Right ventricle myocardium superior (tissue), 1 donor: Measurements from ENCODE around the gene PRF1. TPM values are rescaled to one million over a fixed set of nuclear protein-coding genes. Genes with fewer than 3 reads are reported as not detected.

Source experiments
- ATAC-seq: fragments of 200-7000 bp; cut with Tn5 transposase; one replicate; pipeline ENCODE4 v1.9.1; 2020; ENCODE audit warnings: mild to moderate bottlenecking; ENCODE audit not compliant: poor library complexity
- DNase-seq: peaks from one replicate; pipeline ENCODE4 v3.0.0-alpha.2; 2020
- intact Hi-C: fragments of 100-400 bp; cut with DNase I; formaldehyde crosslinking; loops from one replicate; pipeline ENCODE4 v1.11.2; 2022
- total RNA-seq: library from RNA; stranded (reverse); fragmentation: NEBNext Ultra II Directional; extraction: Animal tissue kit (Norgen Biotek cat#: 25700); gene quantifications from one replicate; pipeline ENCODE4 v1.2.1, GENCODE V29; 2021
- donor health status: DM: no; HTN: yes; CAD: no; lungs with severe emphysema.

The PRF1 gene
- total RNA-seq, 1 donor from 2014 or later = 2.2 TPM

DNA sequence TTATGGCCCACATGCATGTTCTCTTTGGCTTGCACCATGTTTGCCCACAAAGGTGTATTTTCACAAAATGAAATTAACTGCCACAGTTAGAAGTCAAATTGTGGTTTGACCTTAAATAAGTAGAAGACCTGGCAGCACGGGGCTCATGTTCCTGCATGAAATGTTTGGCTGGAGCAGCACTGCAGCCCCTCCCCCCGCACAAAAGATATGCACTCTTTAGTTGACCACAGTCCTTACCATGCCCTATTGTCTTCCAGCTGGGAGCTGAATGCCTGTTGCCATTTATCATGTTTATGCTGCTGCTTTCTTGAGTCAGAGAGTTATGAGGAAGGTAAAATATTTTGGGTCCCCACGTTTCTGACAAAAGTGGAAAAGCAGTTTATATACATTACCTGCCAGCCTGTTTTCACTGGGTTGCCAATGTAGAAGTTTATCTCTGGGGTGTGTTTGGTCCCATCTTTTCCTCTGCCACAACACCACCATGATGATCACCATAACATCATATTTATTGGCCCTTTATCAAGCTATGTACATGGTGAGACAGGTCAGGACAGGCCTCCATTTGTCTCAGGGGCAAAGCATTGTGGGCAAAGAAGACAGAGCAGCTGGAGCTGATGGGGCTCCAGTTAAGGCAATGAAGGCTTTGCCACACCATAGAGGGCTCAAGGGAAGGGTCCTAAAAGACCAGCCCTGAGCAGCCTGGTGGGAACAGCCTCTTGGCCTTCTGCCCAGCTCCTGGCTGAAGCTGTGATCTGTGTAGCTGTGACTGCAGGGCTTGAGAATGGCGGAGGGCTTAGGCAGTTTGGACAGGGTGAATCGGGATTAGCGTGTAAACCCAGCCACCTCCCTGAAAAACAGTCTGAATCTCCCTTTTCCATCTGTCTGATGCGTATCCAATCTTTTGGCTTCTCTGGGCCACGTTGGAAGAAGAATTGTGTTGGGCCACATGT, 5.4 kb downstream of the PRF1 start:
- no peak for ATAC-seq
- intact Hi-C loops = no loop called here
- DNase-seq = no peak

DNA sequence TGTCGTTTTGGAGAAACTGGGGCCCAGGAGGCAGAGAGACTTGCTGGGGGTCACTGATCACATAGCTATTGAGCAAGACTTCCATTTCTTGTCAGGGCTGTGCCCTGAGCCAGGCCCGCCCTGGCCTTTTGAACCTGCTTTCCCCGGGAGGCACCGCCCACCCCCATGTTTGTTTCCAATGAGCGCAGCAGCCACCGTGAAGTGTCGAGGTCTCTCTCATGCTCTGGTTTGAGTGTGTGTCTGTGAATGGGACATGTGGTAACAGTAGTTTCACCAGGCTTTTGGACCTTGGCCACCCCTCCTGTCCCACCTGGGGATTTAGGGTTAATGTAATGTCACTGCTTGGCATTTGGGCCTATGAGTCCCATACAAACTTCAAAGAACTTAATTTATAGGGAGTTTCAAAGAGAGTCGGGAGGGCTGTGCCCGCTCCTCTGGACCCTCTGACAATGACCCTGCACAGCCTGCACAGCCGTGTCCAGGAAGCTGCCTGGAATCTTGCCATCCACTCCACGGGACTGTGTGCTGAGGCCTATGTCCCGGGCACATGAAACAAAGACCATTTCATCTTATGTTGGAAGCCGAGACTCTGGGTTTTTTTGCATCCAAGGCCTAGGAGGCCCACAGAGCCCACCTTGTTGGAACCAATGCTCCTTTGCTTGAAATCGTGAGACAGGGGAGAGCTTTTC, 6.3 kb downstream of the PRF1 start:
- ATAC-seq (peak; percentile 18), DNase-seq (no peak)
- intact Hi-C loops = no loop called here

DNA sequence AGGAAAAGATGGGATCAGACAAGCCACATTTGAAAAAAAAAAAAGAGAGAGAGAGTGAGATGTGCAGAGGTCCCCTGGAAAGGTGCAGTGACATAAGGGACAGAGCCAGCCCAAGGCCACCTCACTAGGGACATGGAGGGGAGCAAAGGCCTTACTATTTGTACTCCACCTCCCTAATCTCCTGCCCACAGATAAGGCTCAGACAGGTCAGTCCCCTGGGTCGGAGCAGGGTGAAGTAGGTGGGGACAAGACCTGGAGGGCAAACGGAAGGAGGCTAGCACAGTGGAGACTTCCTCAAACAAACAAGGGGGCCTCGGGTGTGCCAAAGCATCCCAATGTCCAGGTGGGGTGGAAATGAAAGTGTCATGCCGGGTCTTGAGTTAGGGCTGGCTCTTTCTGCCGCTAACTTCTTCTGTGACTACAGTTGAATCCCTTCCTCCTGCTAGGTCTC, 7.0 kb downstream of the PRF1 start:
- intact Hi-C loops = no loop called here
- DNase-seq (no peak), ATAC-seq (no peak)

DNA sequence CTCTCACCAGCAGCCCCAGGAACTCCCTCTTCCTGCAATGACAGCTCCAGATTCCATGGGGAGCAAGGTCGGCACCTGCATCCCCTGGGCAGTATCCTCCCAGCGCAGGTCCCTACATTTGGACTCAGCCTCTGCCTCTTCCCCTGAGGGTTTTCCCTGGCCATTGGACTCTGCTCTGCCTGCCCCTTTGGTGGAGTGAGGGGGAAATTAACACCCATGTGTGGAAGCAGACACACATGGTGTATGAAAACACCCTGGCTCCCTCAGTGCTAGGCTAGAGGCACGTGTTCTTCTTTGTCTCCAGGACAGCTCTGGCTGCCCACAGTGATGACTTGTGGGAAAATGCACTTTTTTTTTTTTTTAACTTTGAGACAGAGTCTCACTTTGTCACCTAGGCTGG, 8.4 kb downstream of the PRF1 start:
- DNase-seq (no peak), ATAC-seq (no peak)
- intact Hi-C loops = no loop called here

DNA sequence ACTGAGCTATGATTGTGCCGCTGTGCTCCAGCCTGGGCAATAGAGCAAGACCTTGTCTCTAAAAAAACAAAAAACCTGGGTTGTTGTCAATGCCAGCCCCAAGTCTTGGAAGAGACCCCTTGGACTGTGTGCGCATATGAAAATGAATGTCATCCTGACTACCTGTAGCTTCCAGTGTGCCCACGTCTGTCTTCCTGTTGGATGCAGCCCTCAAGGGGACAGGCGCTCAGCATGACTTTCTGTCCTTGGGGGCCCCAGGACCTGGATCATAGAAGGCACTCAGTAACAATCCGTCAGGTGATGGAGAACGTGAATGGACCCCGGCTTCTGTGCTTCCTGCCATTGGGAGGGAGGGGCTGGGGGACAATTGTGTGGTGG, 9.0 kb downstream of the PRF1 start:
- DNase-seq (no peak), ATAC-seq (no peak)
- intact Hi-C loops = no loop called here

DNA sequence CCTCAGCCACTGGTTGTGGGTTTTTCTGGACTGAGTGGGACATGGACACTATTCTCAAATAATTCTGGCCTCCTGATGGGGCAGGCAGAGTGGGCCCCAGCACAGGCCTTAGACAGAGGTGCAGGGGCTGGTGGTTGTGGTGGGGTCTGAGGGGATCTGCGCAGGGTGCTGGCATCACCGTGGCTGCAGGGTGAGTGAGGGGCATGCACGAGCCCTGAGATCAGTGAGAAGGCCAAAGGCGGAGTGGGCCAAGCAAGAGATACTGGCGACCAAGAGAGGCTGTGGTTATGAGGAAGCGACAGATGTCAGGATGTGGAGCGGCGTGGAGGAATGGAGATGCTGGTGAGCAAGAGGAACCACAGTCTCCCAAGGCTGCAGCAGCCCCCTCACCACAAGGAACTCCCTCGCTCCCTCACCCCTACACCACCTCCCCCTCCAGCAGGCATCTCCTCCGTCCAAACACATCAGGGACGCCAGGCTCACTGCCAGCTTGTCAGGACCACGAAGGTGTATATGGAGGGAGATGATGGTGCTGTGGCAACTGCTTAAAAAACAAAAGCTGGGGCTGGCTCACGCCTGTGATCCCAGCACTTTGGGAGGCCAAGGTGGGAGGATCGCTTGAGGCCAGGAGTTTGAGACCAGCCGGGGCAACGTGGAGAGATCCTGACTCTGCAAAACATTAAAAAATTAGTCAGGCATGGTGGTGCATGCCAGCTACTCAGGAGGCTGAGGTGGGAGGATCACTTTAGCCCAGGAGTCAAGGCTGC, 9.6 kb downstream of the PRF1 start:
- ATAC-seq (no peak), DNase-seq (no peak)
- intact Hi-C loops = no loop called here

DNA sequence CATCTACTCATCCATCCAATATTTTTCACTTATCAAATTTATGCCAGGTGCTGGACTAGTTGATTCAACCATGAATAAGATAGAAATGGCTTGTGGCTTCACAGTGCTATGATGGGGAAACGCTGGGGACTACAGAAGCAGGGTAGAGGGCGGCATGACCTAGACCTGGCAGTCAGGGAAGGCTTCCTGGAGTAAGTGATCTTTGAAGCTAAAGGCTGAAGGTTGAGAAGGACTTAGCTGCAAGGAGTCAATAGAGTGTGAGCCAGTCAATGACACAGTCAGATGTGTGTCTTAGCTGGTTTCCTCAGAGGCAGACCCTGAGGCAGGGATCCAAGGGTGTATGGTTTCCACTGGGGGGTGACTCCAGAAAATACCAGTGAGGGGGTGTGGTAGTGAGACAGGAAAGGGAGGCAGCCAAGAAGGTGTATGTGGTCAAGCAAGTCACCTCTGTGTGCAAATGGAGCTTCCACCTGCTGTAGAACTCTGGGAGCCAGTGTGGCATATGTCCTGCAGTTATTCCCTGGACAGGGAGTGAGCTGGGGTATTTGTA, 10.3 kb downstream of the PRF1 start:
- intact Hi-C loops = no loop called here
- DNase-seq (no peak), ATAC-seq (no peak)

DNA sequence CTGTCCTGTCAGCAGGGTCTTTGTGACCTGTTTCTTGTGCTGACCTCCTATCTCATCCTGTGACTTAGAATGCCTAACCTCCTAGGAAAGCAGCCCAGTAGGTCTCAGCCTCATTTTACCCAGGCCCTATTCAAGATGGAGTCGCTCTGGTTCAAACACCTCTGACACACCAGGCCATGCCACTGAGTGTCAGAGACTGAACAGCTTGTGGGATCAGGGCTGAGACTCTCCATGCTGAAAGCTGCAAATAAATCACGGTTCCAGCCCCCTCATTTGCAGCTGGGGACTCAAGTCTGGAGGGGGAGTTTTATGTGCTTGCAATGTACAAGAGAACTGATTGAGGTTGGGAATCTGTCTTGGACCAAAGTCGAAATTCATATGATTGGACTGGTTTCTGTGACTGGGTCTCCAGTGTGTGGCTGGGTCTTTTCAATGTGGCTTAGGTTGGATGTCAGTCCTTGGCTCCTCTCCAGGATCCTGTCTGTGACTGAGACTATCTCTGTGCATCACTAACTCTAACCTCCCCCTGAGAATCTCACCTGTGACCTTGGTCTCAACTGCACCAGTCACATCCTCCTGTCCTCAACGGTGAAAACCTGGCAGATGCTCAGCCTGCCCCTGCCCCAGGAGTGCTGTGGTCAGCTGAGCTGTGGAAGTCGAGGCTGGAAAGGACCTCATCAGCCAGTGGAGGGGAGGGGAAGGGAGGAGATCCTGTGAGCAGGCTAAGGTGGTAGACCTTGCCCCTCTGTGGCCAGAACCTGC, 11.7 kb downstream of the PRF1 start:
- no peak for ATAC-seq
- DNase-seq = no peak
- intact Hi-C loops = no loop called here

DNA sequence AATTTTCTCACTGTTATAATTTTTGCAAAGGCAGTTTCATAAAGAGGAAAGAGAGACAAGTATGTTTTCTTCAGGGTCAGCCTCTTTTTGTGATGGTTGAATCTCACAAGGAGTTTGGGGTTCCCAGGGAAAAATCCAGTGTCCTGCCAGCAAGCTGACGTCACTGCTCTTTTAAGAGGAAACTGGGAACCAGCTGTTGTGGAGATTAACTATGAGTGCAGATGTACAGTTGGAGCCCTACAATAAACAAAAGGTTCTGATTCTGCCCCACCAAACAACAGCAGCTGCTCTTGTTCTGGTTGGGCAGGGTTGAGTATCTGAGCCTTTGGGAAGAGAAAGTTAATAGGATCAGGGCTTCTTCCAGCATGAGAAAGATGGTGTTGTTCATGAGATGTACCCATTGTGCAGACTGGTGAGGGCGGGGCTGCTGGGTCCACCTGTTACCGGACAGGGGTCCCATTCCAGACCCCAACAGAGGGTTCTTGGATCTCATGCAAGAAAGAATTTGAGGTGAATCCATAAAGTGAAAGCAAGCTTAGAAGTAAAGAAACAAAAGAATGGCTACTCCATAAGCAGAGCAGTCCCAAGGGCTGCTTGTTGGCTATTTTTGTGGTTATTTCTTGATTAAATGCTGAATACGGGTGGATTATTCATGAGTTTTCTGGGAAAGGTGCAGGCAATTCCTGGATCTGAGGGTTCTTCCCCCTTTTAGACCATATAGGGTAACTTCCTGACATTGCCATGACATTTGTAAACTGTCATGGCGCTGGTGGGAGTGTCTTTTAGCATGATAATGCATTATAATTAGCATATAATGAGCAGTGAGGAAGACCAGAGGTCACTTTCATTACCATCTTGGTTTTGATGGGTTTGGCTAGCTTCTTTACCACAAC, 12.5 kb downstream of the PRF1 start:
- intact Hi-C loops = no loop called here
- ATAC-seq (peak; percentile 73), DNase-seq (peak; percentile 75)

DNA sequence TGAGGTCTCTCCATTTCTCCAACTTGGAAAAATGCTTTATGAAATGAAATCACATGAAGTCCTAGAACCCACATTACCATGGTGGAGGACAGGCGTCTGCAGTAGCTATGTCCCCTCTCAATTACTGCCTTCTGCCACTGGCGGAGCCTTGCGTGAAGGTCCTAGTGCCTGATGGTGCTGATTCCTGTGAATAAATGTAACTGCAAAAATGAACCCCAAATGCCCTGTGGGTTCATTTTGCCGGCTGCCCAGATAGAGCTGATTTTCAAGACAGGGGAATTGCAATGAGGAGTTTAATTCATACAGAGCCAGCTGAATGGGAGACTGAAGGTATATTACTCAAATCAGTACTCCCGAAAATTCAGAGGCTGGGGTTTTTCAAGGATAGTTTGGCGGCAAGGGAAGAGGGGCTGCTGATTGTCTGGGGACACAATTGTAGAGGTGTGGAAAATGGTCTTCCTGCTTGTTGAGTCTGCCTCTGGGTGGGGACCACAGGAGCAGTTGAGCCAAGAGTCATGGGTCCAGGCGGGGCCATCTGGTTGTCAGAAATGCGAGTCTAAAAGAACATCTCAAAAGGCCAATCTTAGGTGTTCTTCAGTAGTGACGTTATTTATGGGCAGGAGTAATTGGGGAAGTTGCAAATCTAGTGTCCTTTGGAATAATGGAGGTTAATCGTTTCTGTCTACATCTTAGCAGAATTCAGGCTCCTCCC, 13.5 kb downstream of the PRF1 start:
- ATAC-seq (peak; percentile 24), DNase-seq (no peak)
- intact Hi-C loops = no loop called here

DNA sequence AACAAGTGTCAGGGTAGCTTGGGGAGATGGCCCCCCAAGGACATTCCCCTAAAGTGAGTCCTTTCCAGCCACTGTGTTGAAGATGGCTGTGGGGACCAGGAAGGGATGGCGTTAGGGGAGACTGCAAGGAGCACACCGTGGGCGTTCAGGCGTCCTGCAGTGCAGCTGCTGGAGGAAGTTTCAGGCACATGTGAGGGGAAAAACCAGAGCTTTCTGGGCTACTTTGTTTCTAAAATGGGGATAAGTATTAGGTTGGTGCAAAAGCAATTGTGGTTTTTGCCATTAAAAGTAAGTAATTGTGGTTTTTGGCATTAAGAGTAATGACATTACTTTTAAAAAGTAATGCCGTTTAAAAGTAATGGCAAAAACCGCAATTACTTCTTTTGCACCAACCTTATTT, 14.3 kb downstream of the PRF1 start:
- DNase-seq (no peak), ATAC-seq (no peak)
- intact Hi-C loops = no loop called here

DNA sequence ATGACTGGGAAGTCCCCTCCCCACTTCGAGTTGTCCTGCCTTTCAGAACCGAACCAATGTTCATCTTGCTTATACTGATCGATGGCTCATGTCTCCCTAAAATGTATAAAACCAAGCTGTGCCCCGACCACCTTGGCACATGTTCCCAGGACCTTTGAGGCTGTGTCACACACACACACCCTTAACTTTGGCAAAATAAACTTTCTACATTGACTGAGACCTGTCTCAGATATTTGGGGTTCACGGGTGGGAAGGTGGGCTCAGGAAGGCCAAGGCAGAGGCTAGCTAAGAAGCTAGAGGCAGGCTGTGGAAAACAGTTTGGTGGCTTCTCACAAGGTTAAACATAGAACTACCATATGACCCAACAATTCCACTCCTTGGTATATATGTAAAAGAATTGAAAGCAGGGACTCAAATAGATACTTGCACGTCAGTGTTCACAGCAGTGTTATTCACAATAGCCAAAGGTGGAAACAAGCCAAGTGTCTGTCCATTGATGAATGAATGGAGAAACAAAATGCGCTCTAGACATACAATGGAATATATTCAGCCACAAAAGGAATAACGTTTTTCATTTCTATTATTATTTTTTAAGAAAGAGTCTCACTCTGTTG, 15.4 kb downstream of the PRF1 start:
- intact Hi-C loops = no loop called here
- no peak for ATAC-seq

DNA sequence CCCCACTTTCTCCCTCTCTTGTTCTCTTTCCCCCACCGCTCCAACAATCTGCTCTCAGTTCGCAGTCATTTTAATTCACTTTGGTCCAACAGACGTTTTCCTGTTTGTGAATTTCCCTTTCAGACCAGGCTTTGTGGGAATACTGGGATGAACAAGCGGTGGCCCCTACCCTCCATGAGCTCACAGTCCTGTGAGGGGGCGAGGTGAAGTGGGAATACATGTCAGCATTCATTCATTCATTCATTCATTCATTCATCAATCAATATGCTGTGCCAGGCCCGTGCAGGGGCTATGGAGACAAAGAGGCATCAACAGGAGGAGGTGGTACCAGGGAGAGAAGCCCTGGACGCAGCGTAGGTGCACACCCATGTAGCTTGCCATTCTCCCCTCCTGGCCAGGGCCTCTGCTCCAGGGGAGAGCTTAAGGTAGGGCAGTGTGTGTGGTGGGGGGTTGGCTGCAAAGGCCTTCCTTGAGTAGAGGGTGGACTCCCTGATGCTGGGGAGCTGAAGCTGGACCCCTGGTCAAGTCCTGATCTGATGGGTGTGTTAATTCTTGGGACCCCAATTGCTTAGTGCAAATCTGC, 16.1 kb downstream of the PRF1 start:
- no peak for ATAC-seq
- intact Hi-C loops = no loop called here
- DNase-seq = no peak

More for the DNA sequence above, 15.4 kb downstream of the PRF1 start:
- DNase-seq = no peak

DNA sequence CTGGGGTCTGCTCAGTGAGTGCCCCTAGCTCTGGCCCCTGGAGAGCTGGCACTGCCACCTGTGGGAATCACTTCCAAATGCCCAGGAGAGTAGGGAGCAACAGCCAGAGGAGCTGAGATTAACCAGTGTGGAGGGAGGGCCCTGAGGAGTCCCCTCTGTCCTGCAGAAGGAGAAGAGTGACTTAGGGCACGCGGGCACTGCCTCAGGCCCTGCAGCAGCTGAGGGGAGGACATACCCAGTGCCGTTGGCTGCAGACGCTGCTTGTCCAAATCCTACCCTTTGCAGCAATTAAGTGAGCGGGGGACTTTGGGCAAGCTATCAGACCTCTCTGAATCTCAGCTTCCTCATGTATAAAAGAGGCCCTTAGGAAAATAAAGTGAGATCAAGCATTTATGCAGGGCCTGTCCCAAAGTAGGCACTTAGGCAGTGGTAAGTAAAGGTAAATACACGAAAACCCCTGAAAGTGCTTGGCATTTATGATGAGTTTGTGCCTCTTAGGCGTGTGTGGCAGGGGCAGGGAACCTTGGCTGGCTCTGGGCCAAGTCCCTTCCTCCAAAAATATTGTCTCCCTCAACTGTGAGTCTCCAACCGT, 16.9 kb downstream of the PRF1 start:
- intact Hi-C loops = no loop called here
- no peak for ATAC-seq

DNA sequence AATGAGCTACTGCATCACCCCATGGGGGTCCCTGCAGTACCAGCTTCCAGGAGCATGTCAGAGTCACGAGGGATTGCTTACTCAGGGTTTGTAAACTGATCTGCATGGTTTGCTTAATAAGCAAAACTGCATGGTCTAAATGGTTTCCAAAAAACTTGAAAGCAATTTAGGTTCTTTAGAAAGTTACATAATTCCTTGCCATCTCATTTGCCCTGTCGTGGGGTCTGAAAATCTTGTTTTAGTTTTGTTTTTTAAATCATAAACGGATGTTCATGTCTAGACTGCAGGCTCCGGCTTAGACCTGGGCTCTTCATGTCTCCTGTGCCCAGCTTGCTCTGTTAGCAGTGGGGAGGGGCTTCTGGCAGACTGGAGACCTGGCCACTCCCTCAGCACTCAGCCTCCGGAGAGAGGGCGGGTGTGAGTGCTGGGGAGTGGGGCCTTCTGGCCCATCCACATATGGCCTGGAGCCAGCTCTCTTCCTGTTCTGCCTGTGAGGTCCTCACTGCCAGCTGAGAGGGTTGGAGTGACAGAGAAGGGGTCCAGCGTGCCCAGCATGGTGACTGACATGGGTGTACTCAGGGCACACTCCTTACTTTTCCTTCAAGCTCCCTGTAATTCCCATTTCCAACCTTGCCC, 17.5 kb downstream of the PRF1 start:
- intact Hi-C loops = no loop called here
- DNase-seq (no peak), ATAC-seq (peak; percentile 18)

More for the DNA sequence above, 16.9 kb downstream of the PRF1 start:
- no peak for DNase-seq
